Stimulated activated memory B cell treated with anti-CD40 and anti-IgM and Interleukin-4, amounts not matched to agents 10 μg/mL and 1 μg/mL and 100 μg/mL, for 72 hours (primary cell): ENCODE measurements around the gene ZNF710.

Experiments used
- ATAC-seq: fragments of 150-1000 bp; cut with Tn5 transposase; 2 replicates; pipeline ENCODE4 v1.10.0; 2021
- H3K27ac Mint-ChIP-seq: one replicate; pipeline ENCODE4 v1.8.0; 2022; ENCODE audit warnings: mild to moderate bottlenecking, mixed read lengths
- H3K27me3 Mint-ChIP-seq: one replicate; pipeline ENCODE4 v1.8.0; 2022; ENCODE audit warnings: mixed read lengths
- H3K36me3 Mint-ChIP-seq: one replicate; pipeline ENCODE4 v1.8.0; 2022; ENCODE audit warnings: mixed read lengths
- H3K4me1 Mint-ChIP-seq: one replicate; pipeline ENCODE4 v1.8.0; 2022; ENCODE audit warnings: mixed read lengths
- H3K4me3 Mint-ChIP-seq: one replicate; pipeline ENCODE4 v1.8.0; 2022; ENCODE audit warnings: mild to moderate bottlenecking, moderate library complexity, mixed read lengths
- H3K9me3 Mint-ChIP-seq: one replicate; pipeline ENCODE4 v1.8.0; 2022; ENCODE audit warnings: mixed read lengths

Gene ZNF710

GRCh38 chr15:90003736-90004135, 2.6 kb downstream of the ZNF710 start:
- Mint-ChIP-seq H3K27ac (peak overlapping the region; percentile 96), H3K4me3 (peak overlapping the region; percentile 80), H3K27me3 (no peaks in the 10 kb centered on the region), H3K4me1 (peaks cover 57% of the 10 kb centered on the region), H3K36me3 (peaks cover 7% of the 10 kb centered on the region), H3K9me3 (no peaks in the 10 kb centered on the region)
- ATAC-seq: no peak

- peak overlapping the region; percentile 80 for H3K4me3 Mint-ChIP-seq
- peaks cover 57% of the 10 kb centered on the region for H3K4me1 Mint-ChIP-seq
- H3K36me3 Mint-ChIP-seq: peaks cover 7% of the 10 kb centered on the region
- peak overlapping the region; percentile 96 for H3K27ac Mint-ChIP-seq
- no peaks in the 10 kb centered on the region for H3K27me3 Mint-ChIP-seq
- H3K9me3 Mint-ChIP-seq: no peaks in the 10 kb centered on the region
- ATAC-seq: no peak
Measured at GRCh38 chr15:90004252-90004651, 3.1 kb downstream of the ZNF710 start.

- ATAC-seq: no peak
- Mint-ChIP-seq H3K27me3 (no peaks in the 10 kb centered on the region), H3K4me1 (peaks cover 61% of the 10 kb centered on the region), H3K4me3 (peak overlapping the region; percentile 5), H3K9me3 (no peaks in the 10 kb centered on the region), H3K36me3 (peaks cover 12% of the 10 kb centered on the region), H3K27ac (peak overlapping the region; percentile 96)
Measured at GRCh38 chr15:90004671-90005070, 3.5 kb downstream of the ZNF710 start.

- H3K27me3 Mint-ChIP-seq: no peaks in the 10 kb centered on the region
- H3K4me1 Mint-ChIP-seq: peaks cover 60% of the 10 kb centered on the region
- H3K4me3 Mint-ChIP-seq: no peak overlapping the region
- peak overlapping the region; percentile 19 for H3K27ac Mint-ChIP-seq
- ATAC-seq: no peak
- H3K9me3 Mint-ChIP-seq: no peaks in the 10 kb centered on the region
- peaks cover 21% of the 10 kb centered on the region for H3K36me3 Mint-ChIP-seq
Measured at GRCh38 chr15:90006217-90007075, 5.3 kb downstream of the ZNF710 start.

GRCh38 chr15:90007076-90007460, 5.9 kb downstream of the ZNF710 start:
- no peak overlapping the region for H3K4me3 Mint-ChIP-seq
- ATAC-seq: no peak
- H3K27me3 Mint-ChIP-seq: no peaks in the 10 kb centered on the region
- H3K27ac Mint-ChIP-seq: peak overlapping the region; percentile 12
- peaks cover 25% of the 10 kb centered on the region for H3K36me3 Mint-ChIP-seq
- no peaks in the 10 kb centered on the region for H3K9me3 Mint-ChIP-seq
- H3K4me1 Mint-ChIP-seq: peaks cover 60% of the 10 kb centered on the region

GRCh38 chr15:90008607-90009006, 7.5 kb downstream of the ZNF710 start:
- peaks cover 58% of the 10 kb centered on the region for H3K4me1 Mint-ChIP-seq
- H3K27ac Mint-ChIP-seq: no peak overlapping the region
- peaks cover 33% of the 10 kb centered on the region for H3K36me3 Mint-ChIP-seq

GRCh38 chr15:90009301-90010022, 8.3 kb downstream of the ZNF710 start:
- ATAC-seq: peak; percentile 62
- Mint-ChIP-seq H3K4me3 (no peak overlapping the region), H3K27ac (peak overlapping the region; percentile 56), H3K9me3 (no peaks in the 10 kb centered on the region), H3K27me3 (no peaks in the 10 kb centered on the region), H3K4me1 (peaks cover 55% of the 10 kb centered on the region), H3K36me3 (peaks cover 36% of the 10 kb centered on the region)

More at GRCh38 chr15:90008607-90009006, 7.5 kb downstream of the ZNF710 start:
- no peaks in the 10 kb centered on the region for H3K9me3 Mint-ChIP-seq
- ATAC-seq: no peak
- H3K4me3 Mint-ChIP-seq: no peak overlapping the region
- no peaks in the 10 kb centered on the region for H3K27me3 Mint-ChIP-seq

GRCh38 chr15:90011705-90012104, 10.6 kb downstream of the ZNF710 start:
- Mint-ChIP-seq H3K4me3 (no peak overlapping the region), H3K36me3 (peaks cover 29% of the 10 kb centered on the region), H3K4me1 (peaks cover 35% of the 10 kb centered on the region), H3K9me3 (no peaks in the 10 kb centered on the region), H3K27ac (no peak overlapping the region), H3K27me3 (no peaks in the 10 kb centered on the region)
- ATAC-seq: no peak

- H3K4me1 Mint-ChIP-seq: peaks cover 41% of the 10 kb centered on the region
- H3K36me3 Mint-ChIP-seq: peaks cover 29% of the 10 kb centered on the region
- ATAC-seq: peak; percentile 82
- peak overlapping the region; percentile 36 for H3K4me3 Mint-ChIP-seq
- no peaks in the 10 kb centered on the region for H3K9me3 Mint-ChIP-seq
- peak overlapping the region; percentile 44 for H3K27ac Mint-ChIP-seq
- H3K27me3 Mint-ChIP-seq: no peaks in the 10 kb centered on the region
Measured at GRCh38 chr15:90013503-90013937, 12.4 kb downstream of the ZNF710 start.

GRCh38 chr15:90015294-90015693, 14.2 kb downstream of the ZNF710 start:
- peaks cover 20% of the 10 kb centered on the region for H3K36me3 Mint-ChIP-seq
- ATAC-seq: no peak

GRCh38 chr15:90015749-90016148, 14.6 kb downstream of the ZNF710 start:
- no peaks in the 10 kb centered on the region for H3K27me3 Mint-ChIP-seq
- peaks cover 20% of the 10 kb centered on the region for H3K36me3 Mint-ChIP-seq
- H3K27ac Mint-ChIP-seq: no peak overlapping the region
- peaks cover 41% of the 10 kb centered on the region for H3K4me1 Mint-ChIP-seq
- no peak overlapping the region for H3K4me3 Mint-ChIP-seq
- no peaks in the 10 kb centered on the region for H3K9me3 Mint-ChIP-seq
- no peak for ATAC-seq

More at GRCh38 chr15:90015294-90015693, 14.2 kb downstream of the ZNF710 start:
- Mint-ChIP-seq H3K4me3 (no peak overlapping the region), H3K27ac (no peak overlapping the region), H3K27me3 (no peaks in the 10 kb centered on the region), H3K9me3 (no peaks in the 10 kb centered on the region), H3K4me1 (peaks cover 37% of the 10 kb centered on the region)

GRCh38 chr15:90016721-90017120, 15.6 kb downstream of the ZNF710 start:
- no peak for ATAC-seq
- Mint-ChIP-seq H3K9me3 (no peaks in the 10 kb centered on the region), H3K4me1 (peaks cover 50% of the 10 kb centered on the region), H3K27ac (no peak overlapping the region), H3K4me3 (no peak overlapping the region), H3K36me3 (peaks cover 12% of the 10 kb centered on the region), H3K27me3 (no peaks in the 10 kb centered on the region)

- H3K9me3 Mint-ChIP-seq: no peaks in the 10 kb centered on the region
- H3K4me3 Mint-ChIP-seq: no peak overlapping the region
- peaks cover 49% of the 10 kb centered on the region for H3K4me1 Mint-ChIP-seq
- H3K27me3 Mint-ChIP-seq: no peaks in the 10 kb centered on the region
- ATAC-seq: no peak
- peaks cover 10% of the 10 kb centered on the region for H3K36me3 Mint-ChIP-seq
- H3K27ac Mint-ChIP-seq: no peak overlapping the region
Measured at GRCh38 chr15:90018216-90018831, 17.2 kb downstream of the ZNF710 start.

- Mint-ChIP-seq H3K27me3 (no peaks in the 10 kb centered on the region), H3K4me3 (no peak overlapping the region), H3K4me1 (peaks cover 45% of the 10 kb centered on the region), H3K27ac (peak overlapping the region; percentile 38), H3K9me3 (no peaks in the 10 kb centered on the region), H3K36me3 (peaks cover 5% of the 10 kb centered on the region)
- no peak for ATAC-seq
Measured at GRCh38 chr15:90019611-90020010, 18.5 kb downstream of the ZNF710 start.

GRCh38 chr15:90020021-90020735, 19.1 kb downstream of the ZNF710 start:
- no peak for ATAC-seq
- no peaks in the 10 kb centered on the region for H3K27me3 Mint-ChIP-seq
- H3K4me1 Mint-ChIP-seq: peaks cover 50% of the 10 kb centered on the region
- H3K9me3 Mint-ChIP-seq: no peaks in the 10 kb centered on the region
- peaks cover 5% of the 10 kb centered on the region for H3K36me3 Mint-ChIP-seq
- no peak overlapping the region for H3K4me3 Mint-ChIP-seq
- H3K27ac Mint-ChIP-seq: peak overlapping the region; percentile 38
